Esophagus squamous epithelium (tissue), 4 donors: ENCODE measurements around the gene SPECC1.

Experiments
- POLR2A ChIP-seq, 4 donors: fragments of 450-650 bp; IDR thresholded peaks; one replicate each; pipeline ENCODE4 v1.6.1; 2017; ENCODE audit warnings: antibody characterized with exemption in 4 of 4, mild to moderate bottlenecking in 4 of 4, moderate library complexity in 3 of 4
- TF ChIP-seq, protein P1 (sequence below), 6 experiments: fragments of 450-650 bp in 4 of 6; fragments of 200-600 bp in 2 of 6; sonication (generic) in 2 of 6; IDR thresholded peaks; one replicate each; pipeline ENCODE4 v1.5.1; 2016 to 2019; ENCODE audit warnings: antibody characterized with exemption in 6 of 6, mild to moderate bottlenecking in 4 of 6, moderate library complexity in 4 of 6

DNA sequence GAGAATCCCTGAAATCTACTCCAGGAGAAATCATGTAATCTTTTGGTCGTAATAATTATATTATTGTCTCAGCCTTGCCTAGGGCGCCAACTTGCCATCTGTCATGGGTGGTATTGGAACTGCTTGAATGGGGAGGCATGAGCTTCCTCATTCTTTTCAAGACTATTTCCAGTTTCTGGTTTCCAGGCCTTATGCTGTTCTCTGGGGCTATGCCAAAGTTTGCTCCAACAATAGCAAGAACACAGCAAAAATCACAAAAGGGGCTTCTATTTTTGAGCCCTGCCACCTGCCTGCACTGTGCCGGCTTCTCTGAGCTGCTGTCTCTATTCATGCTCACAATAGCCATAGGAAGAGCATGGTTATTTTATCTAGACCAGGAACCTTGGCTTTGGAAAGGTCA, 111.7 kb downstream of the SPECC1 start:
- TF ChIP-seq, protein P1, sequence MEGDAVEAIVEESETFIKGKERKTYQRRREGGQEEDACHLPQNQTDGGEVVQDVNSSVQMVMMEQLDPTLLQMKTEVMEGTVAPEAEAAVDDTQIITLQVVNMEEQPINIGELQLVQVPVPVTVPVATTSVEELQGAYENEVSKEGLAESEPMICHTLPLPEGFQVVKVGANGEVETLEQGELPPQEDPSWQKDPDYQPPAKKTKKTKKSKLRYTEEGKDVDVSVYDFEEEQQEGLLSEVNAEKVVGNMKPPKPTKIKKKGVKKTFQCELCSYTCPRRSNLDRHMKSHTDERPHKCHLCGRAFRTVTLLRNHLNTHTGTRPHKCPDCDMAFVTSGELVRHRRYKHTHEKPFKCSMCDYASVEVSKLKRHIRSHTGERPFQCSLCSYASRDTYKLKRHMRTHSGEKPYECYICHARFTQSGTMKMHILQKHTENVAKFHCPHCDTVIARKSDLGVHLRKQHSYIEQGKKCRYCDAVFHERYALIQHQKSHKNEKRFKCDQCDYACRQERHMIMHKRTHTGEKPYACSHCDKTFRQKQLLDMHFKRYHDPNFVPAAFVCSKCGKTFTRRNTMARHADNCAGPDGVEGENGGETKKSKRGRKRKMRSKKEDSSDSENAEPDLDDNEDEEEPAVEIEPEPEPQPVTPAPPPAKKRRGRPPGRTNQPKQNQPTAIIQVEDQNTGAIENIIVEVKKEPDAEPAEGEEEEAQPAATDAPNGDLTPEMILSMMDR (IDR thresholded peaks at IDR 0.05), result no peak
- no peak for TF ChIP-seq POLR2A (IDR thresholded peaks at IDR 0.05)
